Activated CD4-positive, alpha-beta T cell treated with anti-CD3 and anti-CD28 coated beads, Interleukin-2, Interleukin-4, amounts not matched to agents 100 ng/mL and 50 ng/mL, durations not matched to agents 16 hours and 8 hours (primary cell): ENCODE measurements around the gene IDUA.

Experiments
- DNase-seq: peaks from one replicate; pipeline ENCODE4 v3.0.0-alpha.2; 2020; ENCODE audit warnings: low spot score

The IDUA gene

DNA sequence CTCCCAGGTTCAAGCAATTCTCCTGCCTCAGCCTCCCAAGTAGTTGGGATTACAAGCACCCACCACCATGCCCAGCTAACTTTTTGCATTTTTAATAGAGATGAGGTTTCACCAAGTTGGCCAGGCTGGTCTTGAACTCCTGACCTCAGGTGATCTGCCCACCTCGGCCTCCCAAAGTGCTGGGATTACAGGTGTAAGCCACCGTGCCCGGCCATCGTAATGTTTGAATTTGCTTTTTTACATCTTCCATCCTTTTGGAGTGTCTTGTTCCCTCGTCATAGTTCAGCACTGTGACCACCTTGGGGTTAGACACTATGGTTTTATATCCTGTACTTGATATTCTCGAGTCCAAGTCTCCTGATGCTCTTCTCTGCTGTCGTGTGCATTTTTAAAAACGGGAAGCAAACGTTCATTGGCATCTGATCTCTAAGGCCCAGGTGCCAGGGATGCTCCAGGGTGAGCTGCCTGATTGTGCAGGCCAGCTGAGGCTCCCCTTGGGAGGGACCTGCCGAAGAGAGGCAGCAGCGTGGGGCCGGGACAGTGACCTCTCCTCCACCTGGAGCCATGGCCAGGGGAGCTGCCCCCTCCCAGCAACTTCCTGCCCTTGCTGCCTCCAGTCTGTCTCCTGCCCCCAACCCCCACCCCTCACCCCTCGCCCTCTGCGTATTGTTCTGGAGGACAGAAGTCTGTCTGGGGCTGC is 30.2 kb upstream of the IDUA start:
- DNase-seq, result no peak

DNA sequence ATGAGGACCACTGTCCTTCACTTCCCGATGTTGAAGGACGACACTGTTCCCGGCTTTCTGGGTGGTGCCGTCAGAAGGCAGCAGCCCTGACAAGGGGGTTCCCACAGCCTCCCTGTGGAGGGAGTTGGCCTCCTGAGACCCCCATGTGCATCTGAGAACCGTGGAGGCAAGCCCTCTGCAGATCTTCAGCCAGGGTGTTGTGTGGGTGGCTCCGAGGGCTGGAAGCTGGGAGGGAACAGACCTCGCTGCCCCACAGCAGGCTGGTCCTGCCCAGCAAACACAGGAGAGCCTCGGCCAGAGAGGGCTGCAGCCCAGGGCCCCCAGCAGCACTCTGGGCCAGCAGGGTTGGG is 29.6 kb upstream of the IDUA start:
- DNase-seq, result no peak

DNA sequence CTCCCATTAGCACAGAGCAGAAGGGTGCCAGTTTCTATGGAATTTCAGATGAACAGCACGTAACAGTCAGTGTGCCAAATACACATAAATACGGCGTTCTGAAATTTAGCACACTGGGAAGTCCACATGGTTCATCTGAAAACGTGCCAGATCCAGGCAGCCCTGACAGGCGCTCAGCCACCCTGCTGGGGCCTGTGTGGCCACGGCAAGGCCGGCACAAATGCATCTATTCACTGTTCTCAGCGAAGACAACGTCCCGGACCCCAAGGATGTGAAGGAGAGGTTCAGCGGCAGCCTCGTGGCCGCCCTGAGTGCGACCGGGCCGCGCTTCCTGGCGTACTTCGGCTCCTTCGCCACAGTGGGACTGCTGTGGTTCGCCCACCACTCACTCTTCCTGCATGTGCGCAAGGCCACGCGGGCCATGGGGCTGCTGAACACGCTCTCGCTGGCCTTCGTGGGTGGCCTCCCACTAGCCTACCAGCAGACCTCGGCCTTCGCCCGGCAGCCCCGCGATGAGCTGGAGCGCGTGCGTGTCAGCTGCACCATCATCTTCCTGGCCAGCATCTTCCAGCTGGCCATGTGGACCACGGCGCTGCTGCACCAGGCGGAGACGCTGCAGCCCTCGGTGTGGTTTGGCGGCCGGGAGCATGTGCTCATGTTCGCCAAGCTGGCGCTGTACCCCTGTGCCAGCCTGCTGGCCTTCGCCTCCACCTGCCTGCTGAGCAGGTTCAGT is 29.1 kb upstream of the IDUA start:
- no peak for DNase-seq

DNA sequence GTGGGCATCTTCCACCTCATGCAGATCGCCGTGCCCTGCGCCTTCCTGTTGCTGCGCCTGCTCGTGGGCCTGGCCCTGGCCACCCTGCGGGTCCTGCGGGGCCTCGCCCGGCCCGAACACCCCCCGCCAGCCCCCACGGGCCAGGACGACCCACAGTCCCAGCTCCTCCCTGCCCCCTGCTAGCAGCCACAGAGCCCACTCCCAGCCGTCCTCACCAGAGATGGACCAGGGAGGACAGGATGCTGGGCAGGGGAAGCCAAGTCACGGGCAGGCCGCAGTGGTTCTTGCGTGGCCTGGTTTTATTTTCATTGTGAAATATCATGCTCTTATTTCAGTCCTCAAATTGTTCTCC is 28.6 kb upstream of the IDUA start:
- no peak for DNase-seq

DNA sequence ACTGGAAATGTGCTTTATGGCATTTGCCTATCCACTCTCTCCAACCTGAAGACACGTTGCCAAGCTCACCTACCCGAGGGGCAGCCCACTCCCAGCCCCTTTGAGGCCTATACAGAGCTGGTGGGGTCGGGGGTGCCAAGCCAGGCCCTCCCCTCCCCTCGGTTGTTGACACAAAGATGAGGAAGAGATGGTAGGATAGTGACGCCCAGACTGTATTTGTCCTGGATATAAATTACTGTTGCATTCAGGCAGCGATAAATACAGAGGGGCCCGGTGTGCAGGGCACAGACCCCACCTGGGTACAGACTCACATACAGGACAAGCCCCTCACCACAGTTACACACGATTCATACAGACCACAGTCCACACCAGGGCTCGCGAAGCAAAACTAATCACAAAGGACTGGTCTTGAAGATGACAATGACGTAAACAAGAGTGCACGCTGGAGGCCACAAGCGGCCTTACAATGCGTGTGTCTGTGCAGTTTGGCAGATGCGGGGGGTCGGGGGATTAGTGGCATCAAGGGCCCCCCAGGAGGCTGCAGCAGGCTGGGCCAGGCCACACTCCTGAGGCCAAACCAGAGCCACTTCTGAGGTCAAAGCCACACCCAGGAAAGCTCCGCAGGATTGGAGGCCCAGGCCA is 28.0 kb upstream of the IDUA start:
- no peak for DNase-seq

DNA sequence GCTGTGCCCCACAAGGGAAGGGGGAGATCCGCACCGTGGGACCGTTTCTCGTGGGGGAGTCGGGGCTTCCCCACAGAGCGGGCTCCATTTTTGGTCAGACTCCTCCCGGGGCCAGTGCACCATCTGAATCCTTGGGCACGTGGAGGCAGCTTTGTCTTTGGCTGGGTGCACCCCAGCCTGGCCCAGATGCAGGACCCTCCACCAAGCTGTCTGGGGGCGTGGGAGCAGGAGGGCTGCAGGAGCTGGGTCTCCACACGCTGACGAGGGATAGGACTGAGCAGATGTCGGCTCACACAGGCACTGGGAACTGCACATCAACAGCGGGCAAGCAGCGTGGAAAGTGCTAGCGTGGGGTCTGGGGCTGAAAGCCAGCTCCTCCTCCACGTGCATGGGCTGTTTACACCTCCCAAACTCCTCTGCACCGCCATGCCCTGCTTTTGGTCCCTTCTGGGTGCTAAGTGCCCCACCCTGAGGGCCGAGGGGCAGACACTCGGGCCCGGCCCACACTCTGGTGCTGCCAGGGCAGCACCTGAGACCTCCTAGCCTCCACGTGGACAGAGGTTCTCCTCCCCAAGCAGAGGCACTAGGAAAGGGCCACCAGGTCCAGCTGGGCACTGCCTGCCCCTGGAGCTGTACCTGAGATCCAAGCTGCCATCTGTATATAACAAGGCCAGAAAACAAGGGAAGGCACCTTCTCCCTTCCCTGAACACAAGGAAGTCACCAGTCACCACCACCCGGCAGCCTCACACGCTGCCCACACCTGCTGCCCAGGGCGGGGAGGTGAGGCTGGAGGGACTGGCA is 27.3 kb upstream of the IDUA start:
- DNase-seq, result no peak

DNA sequence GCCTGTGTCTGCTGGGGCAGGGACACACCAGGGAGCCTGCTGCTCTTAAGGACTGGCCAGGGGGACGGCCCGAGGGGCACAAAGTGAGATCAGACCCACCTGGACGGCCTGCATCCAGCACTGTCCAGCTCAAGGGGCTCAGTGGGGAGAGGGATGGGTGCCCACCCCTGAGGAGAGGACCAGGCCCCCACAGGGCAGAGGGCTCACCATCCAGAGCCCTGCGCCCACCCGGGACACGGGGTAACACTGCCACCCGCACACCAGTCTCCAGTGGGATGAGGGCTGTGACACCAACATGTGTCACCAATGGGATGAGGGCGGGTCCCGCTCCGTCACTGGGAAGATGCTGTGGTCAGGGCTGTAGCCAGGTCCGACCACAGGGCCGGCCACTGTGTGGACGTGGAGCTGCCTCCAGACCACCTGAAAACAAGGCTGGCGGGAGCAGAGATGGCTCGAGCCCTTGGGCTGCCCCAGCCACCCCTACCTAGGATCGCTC is 26.7 kb upstream of the IDUA start:
- no peak for DNase-seq

DNA sequence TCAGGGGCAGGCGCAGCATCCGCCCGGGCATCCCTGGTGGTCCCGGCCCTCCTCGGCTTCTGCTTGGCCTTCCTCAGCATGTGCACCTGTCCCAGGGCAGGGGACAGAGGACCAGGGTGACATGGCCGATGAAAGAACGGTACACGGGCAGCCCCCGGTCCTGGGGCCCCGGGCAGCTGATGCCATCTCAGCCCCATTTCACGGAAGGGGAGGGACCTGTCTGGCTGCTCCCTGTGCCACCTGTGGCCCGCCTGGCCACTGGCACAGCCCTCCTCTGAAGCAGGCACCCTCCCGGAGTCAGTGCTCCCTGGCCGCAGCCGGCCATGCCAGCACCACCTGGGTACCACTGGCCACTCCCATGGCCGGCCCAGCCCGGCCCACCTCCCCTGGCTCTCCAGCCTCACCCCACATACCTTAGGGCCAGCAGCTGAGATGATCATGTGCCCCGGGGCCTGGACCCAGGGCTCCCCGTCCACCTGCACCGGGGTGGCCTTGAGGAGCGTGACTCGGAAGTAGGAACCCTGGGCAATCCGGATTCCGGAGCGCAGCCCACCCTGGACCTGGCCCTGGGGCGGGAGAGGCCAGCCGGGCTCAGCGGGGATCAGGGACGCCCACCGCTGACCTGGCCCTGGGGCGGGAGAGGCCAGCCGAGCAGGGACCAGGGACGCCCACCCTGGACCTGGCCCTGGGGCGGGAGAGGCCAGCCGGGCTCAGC is 26.1 kb upstream of the IDUA start:
- DNase-seq, result no peak

DNA sequence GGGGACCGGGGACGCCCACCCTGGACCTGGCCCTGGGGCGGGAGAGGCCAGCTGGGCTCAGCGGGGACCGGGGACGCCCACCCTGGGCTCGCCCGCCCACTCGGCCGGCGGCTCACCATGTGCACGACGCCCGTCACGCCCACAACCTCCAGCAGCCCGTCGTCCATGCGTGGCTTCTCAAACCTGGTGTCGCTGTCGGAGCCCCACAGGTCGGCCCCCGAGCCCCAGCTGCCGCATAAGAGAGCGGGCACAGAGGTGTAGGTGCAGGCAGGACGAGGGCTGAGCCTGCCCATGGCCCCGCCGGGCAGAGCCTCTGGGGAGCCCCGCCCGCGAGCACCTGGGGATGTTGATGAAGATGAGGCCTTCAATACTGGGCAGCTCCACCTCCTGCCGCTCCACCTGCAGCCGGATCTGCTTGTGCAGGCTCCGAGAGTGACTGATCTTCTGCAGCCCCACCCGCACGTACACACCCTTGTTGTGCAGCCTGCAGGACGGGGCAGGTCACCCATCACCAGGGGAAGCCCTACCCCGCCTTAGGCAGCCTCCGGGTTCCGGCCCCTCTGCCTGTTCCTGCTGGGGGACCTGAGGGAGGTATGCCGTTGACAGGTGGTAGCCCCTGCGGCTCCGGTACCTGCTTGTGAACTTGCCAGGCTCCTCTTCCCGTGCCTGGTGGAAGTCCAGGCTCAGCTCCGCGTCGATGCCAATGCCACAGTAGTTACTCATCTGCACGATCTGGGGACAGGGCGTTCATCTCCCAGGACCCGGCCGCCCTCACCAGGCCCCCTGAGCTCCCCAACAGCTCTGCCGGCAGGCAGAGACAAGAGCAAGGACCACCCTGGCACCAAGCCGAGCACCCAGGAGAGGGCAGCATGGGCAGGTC is 25.3 kb upstream of the IDUA start:
- DNase-seq, result no peak

DNA sequence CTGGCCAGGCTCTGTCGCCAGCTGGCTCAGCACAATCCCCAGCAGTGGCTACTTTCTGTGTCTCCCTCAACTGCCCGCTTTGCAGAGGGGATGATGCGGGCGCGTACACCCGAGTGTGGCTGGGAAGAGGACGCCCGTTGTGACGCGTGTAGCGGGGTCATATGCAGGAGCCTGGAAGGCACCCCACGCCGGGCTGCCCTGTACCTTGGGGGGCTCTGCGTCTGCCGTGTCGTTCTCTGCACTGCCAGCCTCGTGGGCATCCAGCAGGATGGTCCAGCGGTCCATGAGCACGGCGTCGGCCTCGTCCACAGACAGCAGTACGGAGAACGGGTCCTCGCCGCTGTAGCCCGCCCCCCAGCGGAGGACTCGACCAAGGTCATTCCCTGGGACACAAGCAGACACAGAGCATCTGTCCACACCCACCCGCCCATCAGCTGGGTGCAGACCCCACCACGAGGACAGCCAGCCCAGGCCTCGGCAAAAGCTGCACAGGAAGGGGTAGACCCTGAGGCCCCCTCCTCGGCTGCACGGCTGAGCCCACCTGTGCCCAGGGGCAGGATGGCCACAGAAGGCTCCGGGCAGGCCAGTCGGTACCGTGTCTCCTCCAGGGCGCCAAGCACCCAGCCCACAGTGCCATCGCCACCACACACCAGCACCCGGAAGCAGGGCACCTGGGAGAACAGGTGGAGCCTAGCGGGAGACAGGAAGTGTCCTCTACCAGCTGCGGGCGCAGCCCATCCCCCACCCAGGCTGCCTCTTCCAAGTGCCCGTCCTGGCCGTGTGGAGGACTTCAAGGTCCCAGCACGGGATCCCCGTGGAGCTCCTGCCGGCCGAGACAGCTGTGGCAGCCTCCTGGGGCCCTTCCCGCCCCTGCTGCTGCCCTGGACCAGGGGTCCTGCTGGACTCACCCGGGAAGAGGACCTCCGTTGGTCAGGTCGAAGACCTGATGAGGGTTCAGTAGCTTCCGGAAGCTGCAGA is 24.3 kb upstream of the IDUA start:
- no peak for DNase-seq

DNA sequence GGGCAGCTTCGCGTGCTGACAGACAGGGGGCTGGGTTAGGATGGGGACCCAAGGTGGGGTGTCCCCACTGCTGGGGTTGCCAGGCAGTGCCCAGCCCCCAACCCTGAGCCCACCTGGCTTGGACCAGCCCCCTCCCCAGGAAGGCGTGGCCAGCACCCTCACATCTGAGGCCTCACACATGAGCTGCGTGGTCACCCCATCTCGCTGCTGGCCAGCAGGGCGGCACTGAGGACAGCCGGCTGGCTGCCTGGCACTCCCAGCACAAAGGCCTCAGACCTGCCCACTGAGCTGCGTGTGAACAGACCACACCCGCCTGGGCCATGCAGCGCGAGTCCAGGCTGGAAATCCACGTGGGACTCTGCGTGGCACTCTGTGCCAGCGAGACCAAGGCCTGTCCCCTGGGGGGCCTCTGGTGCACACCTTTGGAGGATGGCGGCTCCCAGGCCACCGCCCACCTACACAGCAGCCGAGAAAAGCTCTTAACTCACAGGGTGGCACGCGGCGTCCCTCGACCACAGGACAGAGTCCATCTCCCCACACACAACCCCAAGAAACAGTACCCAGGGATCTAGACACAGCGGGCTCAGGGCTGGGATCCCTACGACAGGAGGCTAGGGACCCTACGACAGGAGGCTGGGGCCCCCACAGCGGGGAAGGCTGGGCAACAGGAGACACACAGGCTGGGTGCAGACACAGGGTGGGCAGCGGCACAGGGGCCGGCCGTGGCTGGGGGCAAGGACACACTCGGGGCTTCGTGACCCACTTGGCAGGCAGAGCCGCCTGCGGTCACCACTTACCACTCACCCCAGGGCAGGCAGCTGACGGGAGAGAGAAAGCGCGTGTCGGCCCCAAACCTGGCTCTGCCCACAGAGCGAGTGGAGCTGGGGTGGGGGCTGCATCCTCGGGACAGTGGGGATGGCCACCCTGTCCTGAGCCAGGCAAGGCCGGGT is 23.3 kb upstream of the IDUA start:
- DNase-seq, result no peak

DNA sequence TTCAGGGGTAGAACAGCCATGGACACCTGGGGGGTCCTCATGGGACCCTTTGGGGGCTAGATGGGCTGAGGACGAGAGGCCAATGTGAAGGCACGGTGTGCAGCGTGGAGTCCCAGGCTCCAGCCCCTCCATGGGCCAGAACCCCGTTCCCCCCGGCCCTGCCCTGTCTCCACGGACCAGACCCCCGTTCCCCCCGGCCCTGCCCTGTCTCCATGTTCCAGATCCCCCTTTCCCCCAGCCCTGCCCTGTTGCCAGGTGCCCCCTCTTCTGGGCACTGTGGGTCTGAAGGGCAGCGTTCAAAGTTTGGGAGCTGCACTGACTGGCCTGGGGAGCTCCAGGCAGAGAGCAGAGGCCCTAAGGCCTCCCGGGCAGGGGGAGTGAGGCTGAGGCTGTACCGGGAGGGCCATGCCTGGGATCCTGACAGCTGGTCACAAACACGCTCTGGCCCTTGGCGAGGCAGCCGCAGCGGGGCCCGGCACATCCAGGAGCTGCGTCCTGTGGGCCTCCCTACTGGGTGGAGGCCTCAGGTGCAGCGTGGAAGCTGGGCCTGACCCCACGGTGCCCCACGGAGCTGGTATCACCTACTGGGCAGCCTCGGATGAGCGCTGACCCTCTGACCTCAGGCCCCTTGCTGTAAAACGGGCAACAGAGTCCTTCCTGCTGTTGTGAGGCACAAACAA is 22.4 kb upstream of the IDUA start:
- DNase-seq, result no peak

DNA sequence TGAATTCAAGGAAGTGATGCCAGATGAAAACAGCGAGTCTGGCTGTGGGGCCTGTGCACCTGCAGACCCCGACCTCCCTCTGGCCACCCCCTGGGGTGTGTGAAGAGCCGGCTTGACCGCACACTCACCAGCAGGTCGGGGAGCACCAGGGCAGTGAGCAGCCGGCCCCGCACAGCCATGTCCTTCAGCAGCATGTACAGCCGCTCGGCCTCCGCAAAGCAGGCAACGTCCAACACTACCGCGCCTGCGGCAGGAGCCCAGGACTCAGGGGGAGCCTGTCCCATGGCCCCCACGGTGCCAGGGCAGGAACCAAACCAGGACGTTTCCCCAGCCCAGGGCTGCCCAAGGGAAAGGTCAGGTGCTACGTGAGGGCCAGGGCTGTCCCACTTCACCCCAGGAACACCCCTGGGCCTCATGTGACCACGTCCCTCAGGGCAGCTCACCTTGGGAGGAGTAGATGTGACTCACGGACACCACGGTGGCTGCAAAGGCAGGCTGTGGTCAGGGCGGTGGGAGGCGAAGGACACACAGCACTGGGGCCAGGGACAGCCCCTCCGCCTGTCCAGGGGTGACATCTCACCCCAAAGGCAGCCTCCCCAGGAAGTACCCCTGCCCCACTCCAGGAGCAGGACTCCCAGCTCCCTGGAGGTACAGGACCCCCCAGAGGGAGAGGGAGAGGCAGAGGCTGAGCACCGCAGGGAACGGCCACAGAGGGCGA is 21.6 kb upstream of the IDUA start:
- DNase-seq, result no peak

DNA sequence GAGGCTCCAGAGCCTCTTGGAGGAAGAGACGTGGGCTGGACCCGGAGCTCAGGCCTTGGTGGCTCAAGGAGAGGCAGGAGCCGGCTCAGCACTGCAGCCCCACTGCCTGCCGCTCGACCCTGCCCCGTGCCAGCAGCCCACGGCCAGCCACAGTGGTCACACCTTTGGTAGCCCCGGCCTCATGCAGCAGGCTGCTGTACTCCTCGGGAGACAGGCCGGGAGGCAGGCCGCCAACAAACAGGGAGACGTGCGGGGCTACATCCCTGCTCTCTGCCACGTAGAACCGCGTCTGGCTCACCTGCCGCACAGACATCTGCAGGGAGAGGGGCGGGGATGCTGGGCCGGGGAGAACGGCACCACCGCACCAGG is 21.1 kb upstream of the IDUA start:
- no peak for DNase-seq

DNA sequence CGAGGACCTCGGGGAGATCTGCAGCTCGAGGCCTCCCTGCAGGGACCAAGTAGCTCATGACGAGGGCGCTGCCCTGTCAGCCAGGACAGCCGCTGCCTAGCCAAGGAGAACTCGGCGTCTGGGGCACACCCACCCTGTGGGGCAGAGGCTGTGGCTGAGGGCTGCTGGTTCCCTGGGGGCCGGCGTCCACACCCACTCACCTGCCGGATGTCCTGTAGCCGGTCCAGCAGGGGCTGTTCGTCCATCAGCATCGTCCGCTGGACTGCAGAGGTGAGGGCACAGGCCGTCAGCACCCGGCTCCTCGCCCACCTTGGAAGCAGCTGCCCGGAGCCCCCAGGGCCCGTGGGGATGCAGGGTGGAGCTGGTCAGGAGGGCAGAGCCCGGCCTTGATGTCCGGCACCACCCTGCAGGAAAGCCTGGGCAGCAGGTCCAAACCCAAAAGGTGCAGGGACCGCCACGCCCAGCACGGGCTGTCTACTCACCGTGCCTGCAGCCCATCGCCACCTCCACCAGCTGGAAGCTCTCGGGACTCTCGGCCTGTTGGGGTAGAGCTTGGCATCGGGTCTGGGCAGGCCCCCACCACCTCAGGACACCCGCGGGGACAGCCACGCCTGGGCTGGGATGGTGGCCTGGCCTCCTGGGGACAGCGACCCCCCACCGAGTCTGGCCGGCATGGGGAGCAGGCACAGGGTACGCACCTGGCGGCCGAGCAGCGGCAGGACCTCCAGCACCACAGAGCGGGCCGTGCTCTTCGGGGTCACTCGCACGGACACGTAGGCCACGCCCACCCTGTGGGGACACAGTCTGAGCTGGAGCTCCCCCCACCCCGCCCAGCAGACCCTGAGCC is 20.4 kb upstream of the IDUA start:
- DNase-seq, result no peak
